VCaP (cell line): ENCODE results near the gene ZBTB33.

Experiments used
- H3K27ac ChIP-seq: fragments of 450-650 bp; 2 replicates; pipeline ENCODE4 v1.5.1; 2017
- CTCF ChIP-seq: fragments of 450-650 bp; conservative IDR thresholded peaks from 2 replicates; pipeline ENCODE4 v1.5.1; 2017; ENCODE audit warnings: mild to moderate bottlenecking, moderate library complexity

ZBTB33 gene

GRCh38 chrX:120270567-120270966 lies 20.0 kb downstream of the ZBTB33 start:
- no peak overlapping the region for H3K27ac ChIP-seq
- no peak for TF ChIP-seq CTCF

DNA sequence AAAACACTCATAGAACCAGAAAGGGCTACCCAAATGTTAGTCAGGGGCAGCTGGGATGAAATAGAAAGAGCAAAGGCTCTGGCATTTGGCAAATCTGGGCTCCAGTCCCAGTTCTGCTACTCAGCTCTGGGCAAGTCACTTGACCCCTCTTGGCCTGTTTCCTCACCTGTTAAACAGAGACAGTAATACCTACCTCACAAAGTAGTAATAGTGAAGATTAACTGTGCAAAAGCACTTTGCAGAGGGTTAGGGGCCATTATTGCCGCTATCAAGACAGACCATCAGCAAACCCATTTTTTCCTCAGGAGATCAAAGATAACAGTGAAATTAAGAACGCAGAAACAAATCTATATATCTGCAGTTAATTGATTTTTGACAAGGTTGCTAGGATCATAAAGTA lies 20.6 kb downstream of the ZBTB33 start:
- no peak overlapping the region for H3K27ac ChIP-seq
- TF ChIP-seq CTCF: no peak

- H3K27ac ChIP-seq: no peak overlapping the region
Observed at GRCh38 chrX:120274145-120274544, 23.5 kb downstream of the ZBTB33 start.

DNA sequence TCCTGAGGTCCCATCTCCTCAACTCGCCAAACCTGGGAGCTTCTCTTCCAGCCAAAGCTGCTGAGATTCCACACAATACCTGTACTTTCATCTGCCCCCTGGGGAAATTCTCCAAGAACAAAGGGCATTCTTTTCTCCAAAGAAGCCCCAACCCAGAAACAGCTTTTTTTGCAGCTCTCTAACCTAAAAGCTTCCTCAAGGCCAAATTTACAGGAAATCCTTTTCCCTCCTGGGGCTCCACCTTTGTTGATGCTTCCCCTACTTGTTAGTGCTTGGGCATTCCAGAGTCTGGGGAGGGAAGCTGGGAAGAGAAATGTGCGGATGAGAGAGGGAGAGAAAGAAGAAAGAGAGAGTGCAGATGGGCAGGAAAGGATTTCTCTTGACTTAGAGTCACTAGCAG lies 24.3 kb downstream of the ZBTB33 start:
- TF ChIP-seq CTCF: no peak
- H3K27ac ChIP-seq: no peak overlapping the region

More at GRCh38 chrX:120274145-120274544, 23.5 kb downstream of the ZBTB33 start:
- no peak for TF ChIP-seq CTCF

DNA sequence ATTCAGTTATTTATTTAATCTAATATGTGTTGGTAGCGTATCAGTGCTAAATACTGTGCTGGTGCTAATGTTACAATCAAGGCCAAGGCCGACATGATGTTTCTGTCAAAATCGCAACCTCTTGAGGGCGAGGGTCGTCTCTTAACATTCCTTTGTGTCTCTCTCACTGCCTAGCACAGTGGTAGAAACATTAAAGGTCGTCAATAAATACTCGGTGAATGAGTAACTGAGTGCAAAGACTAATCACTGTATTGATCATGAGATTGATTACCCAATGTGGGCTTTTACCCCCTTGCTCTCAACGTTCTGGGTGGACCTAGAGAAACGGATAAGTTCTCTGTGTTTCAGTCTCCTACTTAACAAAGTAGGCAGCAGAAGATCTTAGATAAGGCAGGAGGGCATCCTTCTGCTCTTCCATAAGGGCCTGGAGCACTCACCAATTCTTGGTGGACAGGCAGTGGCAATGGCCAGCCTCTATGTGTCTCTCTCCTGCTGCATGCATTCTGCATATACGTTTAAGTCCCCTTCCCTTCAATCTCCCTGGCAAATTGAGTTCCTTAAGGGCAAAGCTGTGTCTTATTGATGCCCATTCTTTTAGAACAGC lies 30.5 kb downstream of the ZBTB33 start:
- TF ChIP-seq CTCF: no peak
- H3K27ac ChIP-seq: no peak overlapping the region

- H3K27ac ChIP-seq: no peak overlapping the region
- TF ChIP-seq CTCF: no peak
Observed at GRCh38 chrX:120281761-120282160, 31.1 kb downstream of the ZBTB33 start.

GRCh38 chrX:120282697-120283096 lies 32.1 kb downstream of the ZBTB33 start:
- TF ChIP-seq CTCF: no peak
- no peak overlapping the region for H3K27ac ChIP-seq
